ENCODE measurements around the gene CADPS2.

GRCh38 chr7:122867471-122867980 lies 18.7 kb downstream of the CADPS2 start:
- TF ChIP-seq CTCF (IDR thresholded peaks at IDR 0.05) (no peak), EZH2 (IDR thresholded peaks at IDR 0.05; ENCODE audit: borderline replicate concordance, insufficient read depth, low read depth, low read length, poor library complexity, severe bottlenecking) (no peak)
